HG03175 (cell line): Measurements from ENCODE around the gene ARHGEF4.

Source experiments
- ATAC-seq: cut with Tn5 transposase; IDR thresholded peaks from one replicate; pipeline ENCODE4 v1.9.1; 2021; ENCODE audit warnings: mild to moderate bottlenecking, moderate library complexity; ENCODE audit not compliant: unreplicated experiment

The ARHGEF4 gene

DNA sequence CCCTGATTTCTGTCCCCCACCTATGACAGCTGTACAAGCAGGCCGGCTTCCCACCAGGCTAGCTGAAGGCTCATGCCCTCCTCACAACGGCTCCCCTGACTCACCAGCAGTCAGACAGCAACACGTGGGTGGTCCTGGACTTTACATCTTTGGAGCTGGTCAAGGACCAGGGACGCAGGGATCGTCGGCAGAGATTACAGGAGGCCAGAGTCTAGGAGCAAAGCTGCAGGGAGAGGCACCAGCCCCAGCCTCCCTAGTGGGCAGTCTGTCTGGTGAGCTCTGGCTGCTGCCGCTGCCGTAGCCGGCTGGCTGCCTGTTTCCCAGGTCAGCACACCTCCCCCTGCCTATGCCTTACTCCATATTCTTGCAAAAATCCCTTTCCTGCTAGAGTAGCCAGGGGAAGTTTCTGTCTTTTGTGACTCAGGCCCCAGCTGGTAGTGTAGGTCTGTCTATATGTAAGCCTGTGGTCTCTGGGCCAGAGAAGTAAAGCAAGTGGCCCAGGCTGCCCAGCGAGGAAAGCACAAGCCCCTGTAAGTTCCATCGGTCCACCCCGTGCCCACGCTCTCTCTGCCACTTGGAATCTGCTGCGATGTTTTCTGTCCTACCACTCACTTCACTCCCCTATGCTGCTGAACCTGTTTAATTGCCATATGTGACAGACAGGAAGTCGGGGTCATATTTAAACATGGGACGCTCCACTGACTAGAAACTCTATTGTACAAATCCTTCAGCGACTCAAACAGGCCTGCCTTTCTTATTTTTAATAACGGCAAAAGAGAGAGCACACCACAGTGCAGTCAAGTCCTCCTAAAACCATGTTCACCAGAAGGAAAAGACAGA lies 2.4 kb upstream of the ARHGEF4 start:
- ATAC-seq = no peak

DNA sequence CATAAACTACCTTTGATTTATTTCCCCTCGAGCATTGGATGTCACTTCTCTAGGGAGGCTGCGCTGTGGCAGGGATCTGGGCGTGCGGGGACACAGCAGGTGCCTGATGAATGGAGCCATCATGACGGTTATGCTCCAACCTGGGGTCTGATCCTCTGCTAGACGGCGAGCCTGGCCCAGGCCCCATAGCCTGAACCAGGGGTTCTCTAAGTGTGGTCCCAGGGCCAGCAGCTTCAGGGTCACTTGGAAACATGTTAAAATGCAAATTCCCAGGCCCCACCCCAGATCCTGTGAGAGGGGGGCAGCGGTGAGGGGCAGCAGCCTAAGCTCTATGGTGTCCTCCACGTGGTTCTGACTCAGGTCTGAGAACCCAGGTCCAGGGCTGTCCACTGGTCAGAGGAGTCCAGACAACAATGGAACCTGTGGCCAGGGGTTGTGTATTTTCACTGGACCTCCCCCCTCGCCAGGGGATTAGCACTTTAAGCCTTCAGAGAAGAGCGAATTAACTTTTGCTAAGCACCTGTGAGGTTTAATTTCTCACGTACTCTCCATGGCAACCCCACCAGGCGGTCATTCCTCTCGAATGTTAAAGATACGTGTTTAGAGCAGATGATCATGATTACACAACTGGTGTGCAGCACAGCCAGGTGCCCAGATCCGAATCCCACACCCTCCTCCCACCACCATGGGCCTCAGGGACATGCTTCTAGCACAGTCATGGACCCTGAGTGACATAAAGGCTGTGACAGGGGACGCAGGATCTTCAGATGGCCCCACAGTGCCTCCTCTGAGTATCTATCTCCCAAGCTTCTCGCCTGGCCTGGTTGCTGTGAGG lies 1.6 kb upstream of the ARHGEF4 start:
- ATAC-seq = no peak

DNA sequence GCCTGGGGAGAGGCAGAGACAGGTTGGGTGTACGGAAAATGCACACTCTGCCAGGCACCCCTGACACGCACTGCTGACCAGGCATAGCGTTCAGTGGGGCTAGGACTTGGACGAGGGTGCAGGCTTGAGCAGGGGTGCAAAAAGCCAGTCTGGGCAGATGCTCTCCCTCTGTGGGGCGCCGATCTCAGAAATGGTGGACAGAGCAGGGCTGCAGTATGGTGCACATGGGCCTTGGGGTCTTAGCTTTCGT lies 1.0 kb upstream of the ARHGEF4 start:
- no peak for ATAC-seq

DNA sequence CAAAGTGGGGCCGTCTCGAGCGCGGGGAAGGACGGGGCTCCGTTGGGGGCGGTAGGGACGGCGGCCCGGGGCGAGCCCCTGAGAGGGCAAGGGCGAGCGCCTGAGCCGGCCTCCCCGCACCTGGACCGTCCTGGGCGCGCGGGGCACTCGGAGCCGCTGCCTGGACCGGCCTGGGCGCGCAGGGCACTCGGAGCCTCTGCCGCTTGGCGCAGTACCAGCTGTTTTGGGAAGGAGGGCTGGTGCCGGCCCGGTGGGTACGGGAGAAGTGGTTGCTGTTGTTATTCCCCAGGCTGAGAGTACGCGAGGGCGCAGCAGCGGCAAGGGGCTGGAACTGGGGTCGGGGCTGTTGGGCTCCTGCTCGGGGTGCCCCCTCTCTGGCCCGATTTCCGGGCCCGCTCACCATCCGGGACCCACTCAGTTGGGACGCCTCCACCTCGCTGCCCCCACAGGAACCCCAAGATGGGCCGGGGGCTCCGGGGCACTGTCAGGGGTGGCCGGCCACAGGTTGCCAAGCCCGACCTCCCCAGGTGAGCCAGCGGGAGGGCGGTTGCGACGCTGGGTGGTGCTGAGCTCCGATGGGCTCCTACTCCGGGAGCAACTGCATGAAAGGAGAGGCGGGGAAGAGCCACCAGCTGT lies 579 bp downstream of the ARHGEF4 start:
- ATAC-seq = no peak

DNA sequence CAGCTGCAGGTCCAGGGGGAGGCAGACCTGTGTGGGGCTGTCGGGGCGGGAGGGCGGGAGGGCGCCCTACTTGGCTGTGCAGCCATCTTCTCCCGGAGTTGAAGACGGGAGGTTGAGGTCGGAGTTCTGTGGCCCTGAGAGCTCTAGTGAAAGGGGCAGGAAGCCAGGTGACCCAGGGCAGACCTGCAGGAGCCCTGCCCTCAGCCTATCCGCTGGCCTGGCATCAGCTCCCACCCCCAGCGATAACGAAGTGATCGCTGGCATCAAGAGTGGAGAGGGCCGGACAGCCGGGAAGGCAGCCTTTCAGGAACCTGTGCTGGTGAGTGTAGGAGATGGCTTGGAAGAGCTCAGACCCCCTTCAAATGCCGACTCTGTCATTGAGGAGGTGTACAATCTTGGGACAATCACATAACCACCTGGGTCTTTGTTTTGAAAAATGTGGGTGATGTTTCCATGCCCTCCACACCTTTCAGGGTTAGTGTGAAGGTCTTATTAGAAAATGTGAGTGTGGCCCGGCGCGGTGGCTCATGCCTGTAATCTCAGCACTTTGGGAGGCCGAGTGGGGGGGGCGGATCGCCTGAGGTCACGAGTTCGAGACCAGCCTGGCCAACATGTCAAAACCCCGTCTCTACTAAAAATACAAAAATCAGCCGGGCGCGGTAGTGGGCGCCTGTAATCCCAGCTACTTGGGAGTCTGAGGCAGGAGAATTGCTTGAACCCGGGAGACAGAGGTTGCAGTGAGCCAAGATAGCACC lies 1.3 kb downstream of the ARHGEF4 start:
- no peak for ATAC-seq

DNA sequence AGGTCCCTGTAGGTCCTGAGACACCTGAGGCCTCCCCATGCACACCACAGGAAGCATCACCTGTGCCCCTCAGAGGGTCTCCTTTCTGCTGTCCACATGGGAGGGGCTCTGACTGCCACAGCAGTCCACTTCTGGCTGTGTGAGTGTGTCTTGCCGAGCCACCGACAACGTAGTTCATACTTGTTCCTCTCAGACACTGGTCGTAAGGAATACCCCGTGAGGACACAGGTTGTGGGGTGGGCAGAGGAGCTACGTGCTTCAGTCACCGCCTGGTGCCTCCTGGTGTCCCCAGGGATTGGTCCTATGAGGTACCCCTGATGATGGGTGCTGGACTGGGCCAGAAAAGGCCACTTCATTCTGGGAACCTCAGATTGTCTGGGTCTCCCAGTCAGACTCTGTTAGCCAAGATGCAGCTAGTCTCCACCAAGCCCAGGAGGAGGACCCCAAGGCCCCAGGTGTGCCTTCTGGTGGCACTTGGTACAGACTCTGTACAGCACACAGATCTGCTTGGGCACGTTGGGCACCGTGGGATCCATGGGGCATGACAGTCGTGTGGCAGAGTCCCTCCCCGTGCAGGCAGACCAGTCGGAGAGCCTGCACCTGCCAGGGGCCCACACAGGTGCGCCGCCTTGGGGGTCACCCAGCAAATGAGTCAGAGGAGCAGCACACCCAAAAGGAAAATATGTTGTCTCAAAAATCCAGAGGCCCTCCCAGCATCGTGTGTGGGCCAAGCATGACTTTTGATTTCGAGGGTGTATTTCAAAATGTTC lies 2.5 kb downstream of the ARHGEF4 start:
- ATAC-seq = no peak

DNA sequence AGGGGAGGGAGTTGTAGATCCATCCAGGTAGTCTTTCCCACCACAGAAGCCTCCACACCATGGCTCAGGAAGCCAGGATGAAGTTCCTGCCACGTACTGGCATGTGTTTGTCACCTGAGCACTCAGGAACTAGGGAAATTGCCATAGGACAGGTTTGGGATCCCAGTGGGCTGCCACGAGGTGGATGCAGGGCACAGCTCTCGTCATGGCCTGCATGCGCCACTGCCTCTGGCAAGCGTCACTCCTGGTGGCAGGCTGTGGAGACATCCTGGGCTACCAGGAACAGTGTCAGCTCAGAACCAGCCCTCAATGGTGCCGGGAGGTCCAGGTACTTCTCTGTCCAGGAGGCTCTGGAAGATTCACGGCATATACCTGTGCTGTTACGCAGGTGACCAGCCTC lies 3.8 kb downstream of the ARHGEF4 start:
- ATAC-seq = no peak

DNA sequence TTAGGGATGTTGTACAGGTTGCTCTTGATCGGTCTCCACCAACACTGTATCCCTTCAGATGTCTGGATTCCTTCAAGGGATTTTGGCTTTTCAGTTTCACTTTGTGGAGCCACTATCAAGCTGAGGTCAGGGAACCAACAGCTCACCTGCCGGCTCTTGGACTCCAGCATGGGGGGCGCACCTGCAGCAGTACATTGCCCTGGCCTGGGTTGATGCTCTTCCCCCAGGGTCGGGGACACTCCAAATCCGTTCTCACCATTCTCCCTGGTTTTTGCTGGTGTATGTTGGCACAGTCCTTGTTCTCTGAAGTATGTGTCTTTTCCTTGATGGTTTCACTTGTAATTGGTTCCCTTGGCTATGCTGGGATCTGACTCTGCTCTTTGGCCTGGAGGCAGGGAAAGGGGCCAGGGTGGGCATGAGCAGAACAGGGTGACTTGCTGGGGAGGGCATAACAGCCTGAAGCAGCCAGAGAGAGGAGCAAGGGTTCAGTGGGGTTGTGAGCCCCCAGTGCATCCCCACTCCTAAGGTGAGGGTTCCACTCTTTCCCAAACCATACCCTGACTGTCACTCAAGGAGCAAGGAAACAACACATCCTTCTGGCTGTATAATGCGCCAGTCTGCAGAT lies 5.1 kb downstream of the ARHGEF4 start:
- no peak for ATAC-seq

DNA sequence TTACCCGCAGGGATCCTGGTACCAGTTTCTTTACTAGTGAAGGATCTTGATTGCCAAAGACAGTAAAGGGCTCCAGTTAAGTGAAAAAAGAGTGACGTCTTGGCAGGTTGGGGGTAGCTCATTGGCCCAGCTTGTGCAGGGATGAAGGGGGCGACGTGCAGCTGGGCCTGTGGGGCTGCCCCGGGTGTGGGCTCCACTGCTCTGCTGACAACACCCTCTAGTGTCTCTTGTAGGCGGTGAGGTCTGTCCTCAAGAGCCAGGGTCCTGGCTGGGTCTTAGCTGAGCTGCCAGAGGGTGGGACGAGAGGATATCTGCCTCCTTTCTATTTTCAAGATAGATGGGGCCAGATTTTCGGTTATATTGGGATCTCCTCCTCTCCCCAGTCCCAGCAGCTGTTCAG lies 6.1 kb downstream of the ARHGEF4 start:
- ATAC-seq = no peak

DNA sequence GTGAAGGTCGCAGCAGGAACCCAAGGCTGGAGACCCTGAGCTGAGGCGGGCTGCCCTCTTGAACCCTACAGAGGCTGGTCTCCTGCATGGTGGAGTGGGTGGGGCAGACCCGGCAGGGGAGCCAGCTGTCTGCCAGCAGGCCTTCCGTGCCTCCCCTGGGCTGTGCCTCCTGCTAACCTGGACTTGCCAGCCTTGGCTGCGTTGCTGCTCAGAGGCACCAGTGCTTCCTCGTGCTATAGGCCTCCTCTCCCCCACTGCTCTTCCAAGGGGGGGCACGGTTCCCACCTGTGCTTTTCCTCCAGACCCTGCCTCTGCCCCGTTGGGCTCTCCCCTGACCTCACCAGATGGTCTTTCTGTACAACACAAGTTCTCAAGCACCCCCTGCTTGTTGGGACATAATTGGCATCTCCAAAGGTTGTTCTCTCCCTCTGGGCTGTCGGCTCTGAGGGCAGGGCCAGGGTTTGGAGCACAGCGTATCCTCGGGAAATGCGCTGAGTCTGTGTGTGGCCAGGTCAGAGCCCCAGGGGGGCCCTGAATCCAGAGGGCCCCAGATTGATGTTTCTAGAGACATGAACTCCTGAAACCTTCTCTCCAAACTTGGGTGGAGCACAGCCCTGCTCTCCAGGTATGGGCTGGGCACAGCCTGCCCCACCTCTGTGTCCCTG lies 6.7 kb downstream of the ARHGEF4 start:
- no peak for ATAC-seq

DNA sequence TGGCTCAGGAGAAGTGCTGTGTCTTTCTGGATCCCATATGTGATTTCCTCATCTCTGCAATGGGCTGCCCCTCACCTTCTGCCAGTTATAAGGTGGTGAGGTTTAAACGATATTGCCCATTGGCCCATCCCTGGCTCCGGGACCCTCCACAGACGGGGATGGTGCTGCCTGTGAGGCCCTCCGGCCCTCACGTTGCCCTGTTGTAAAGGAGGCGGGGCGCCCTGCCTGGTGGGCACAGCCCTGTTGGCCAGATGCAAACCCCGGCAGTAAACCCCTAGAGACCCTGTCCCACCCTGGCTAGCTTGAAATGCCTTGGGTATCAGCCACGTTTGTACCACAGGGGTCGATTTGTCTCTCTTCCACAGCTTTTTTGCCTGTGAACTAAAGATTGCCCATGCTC lies 7.4 kb downstream of the ARHGEF4 start:
- ATAC-seq = no peak

DNA sequence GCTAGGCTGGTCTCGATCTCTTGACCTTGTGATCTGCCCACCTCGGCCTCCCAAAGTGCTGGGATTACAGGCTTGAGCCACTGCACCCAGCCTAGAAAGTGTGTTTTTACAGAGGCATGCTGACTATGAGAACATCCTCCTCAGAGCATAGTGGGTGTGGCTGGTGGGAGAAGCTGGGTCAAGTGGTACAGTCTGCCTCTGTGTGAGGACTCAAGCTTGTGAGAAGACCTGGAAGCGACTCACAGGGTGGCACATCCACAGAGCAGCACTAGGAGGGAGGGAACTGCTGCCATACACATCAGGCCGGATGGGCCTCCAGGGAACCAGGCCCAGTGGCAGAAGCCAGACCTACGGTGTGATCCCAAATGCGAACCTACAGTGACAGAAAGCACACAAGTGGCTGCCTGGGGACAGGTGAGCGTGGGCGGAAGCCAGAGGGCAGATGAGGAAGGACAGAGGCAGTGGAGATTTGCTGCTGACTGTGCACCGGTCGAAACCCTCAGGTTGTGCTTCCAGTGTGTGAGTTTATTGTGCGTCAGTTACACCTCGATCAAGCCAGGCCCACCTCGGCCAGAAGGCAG lies 8.9 kb downstream of the ARHGEF4 start:
- ATAC-seq = no peak

DNA sequence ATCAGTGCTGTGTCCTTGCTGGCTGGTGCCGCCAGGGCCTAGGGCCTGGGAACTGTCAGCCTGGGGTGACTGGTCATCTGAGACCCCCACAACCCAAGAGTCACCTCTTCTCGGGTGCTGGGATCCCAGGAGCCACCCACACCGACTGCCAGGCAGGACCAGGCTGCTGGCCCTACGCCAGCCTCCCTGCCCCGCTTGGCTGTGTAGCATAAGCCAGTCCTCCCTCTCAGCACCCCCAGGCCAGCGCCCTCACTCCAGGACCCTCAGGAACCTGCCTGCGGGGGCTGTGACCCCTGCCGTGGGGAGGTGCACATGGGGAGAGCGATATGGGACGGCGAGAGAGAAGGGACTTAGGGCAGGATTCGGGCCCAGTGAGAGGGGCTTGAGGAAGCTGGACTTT lies 9.5 kb downstream of the ARHGEF4 start:
- no peak for ATAC-seq

DNA sequence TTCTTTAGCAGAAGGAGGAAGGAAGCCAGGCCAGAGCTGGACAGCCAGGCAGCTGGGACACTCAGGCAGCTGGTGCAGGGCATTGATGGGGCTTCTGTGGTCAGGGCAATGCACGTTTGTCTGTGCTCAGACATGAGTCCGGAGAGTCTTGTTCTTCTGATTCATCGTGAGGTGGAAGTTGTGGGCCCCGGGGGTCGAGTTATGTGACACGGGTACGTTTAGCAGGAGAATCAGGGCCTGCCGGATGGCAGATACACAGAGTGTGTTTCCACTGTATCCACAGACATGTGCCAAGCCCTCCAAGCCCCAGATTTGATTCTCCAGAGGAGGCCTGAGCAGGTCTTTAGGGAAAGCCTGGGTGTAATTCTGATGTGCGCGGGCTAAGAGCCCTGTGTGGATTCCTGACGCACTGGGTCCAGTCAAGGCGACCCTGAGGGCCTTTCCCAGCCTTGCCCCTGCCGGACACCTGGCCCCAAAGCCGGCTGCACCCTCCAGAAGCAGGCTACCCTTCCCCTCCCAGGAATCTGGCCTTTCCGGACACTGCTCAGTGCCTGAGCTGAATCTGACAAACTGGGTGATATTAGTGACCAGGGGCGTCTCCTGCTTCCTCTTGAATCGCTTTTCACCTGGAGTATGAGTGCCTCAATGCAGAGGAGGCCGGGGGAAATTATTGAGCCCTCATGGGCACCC lies 10.1 kb downstream of the ARHGEF4 start:
- ATAC-seq = no peak

DNA sequence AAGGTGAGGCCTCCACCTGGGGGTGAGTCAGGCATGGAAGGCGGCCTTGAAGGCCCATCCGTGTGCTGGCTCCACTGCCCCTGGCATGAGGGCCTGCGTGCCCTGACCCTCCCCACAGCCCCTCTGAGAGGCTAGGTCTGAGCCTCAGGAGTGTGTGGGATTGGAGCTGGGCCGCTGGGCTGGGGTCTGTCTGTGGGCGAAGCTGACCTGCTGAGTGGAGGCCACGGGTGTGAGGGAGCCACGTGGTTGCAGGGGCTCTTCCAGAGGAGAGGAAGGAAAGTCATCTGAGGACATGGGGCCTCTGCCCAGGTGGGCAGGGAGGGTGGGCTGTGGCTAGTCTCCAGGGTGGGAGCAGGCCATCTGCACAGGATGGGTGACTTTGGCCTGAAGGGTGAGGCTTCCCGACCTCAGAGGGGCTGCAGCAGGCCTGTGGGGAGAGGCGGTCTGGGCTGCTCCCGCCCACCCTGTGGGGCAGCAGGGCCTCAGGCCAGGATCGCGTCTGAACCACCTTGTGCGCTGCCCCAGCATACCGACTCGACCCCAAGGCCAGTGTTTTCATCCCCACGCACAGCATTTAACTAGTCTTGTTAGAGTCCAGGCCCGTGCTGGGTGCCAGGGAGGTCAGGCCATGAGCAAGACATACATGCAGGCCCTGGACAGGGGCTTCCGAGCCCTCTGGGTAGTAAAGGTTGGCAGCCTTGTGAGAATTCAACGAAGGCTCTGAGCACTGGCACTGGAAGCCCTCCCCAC lies 11.2 kb downstream of the ARHGEF4 start:
- ATAC-seq = no peak

DNA sequence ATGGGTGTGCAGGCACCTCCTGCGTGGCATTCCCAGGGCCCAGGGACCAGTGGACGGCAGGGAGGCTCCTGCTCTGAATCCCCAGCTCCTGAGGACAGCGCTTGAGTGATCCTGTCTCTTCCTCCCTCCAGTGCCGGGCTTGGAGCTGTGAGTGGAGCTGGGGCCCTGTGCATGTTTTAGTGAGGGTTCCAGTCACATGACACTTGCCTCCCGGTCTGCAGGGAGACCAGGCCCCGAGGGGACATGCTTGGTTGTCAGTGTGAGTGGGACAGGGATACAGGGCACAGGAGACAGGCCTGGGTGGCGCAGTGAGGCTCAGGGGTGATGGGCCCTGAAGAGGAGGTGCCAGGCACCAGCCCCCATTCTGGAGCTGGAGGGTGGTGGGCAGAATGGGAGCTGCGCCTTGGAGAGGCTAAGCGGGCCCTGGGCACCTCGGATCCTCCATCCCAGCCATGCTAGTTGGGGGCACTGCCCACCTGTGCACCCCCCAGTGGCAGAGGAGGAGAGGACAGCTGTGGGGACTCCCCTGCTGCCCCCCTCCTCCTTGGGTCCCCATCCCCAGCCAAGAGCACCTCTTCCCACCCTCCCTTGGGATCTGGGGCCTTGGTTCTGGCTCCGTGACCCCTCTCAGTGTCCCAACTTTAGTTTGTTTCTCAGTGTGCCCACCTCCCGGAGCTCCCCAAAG lies 12.0 kb downstream of the ARHGEF4 start:
- ATAC-seq = no peak
